Measurements from ENCODE around the gene CTNNA3.
"Not testable (repeated sequence)": the region's sequence is repeated elsewhere in the genome, so short reads cannot be mapped to it uniquely, and the experiment has no call there.

CTNNA3 gene

DNA sequence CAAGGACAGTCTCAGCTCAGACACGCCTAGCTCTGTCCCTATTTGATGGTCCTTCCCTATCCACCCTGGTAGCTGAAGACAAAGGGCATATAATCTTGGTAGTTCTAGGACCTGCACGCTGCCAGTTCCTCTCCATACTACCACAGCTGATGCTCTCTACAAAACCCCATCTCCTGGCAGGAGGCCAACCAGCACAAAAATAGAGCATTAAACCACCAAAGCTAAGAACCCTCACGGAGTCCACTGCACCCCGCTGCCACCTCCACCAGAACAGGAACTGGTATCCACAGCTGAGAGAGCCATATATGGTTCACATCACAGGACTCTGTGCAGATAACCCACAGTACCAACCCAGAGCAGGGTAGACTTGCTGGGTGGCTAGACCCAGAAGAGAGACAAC is 470.8 kb downstream of the CTNNA3 start:
- no peak for TF ChIP-seq Cebpa-rat (IDR thresholded peaks at IDR 0.05)

DNA sequence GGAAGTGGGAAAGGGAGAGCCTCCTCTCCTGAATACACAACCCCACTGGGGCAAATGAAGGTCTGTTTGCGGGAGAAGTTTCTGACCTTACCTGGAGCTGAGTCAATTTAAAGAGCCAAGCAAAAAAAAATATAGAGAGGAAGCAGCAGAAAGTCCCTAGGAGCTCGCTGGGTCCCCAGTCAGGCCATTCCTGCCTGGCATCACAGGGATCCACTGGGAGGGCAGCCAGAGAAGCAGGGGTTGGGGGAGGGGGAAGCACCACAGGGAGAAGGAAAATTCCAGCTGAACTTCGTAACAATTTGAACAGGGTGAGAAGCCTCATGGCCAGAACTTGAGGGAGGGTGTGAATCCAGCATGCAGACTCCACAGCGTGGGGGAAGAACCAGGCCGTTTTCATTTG is 471.4 kb downstream of the CTNNA3 start:
- no peaks in the 10 kb centered on the region for H3K36me3 ChIP-seq
- H3K27me3 ChIP-seq, result no peaks in the 10 kb centered on the region
- H3K9me3 ChIP-seq, result no peaks in the 10 kb centered on the region
- H4K20me1 ChIP-seq, result no peaks in the 10 kb centered on the region
- TF ChIP-seq Cebpa-rat (IDR thresholded peaks at IDR 0.05), result no peak
- peak overlapping the region; percentile 71 for H3K4me2 ChIP-seq
- no peak overlapping the region for H3K27ac ChIP-seq
- no peak overlapping the region for H3K4me3 ChIP-seq
- peaks cover 26% of the 10 kb centered on the region for H3K4me1 ChIP-seq
- H3K9ac ChIP-seq, result no peak overlapping the region

More for the DNA sequence above, 470.8 kb downstream of the CTNNA3 start:
- H3K27me3 ChIP-seq, result no peaks in the 10 kb centered on the region
- no peaks in the 10 kb centered on the region for H4K20me1 ChIP-seq
- H3K9me3 ChIP-seq, result no peaks in the 10 kb centered on the region
- no peak overlapping the region for H3K27ac ChIP-seq
- H3K4me1 ChIP-seq, result peaks cover 26% of the 10 kb centered on the region
- no peak overlapping the region for H3K9ac ChIP-seq
- H3K4me2 ChIP-seq, result peak overlapping the region; percentile 71
- H3K4me3 ChIP-seq, result no peak overlapping the region
- no peaks in the 10 kb centered on the region for H3K36me3 ChIP-seq

DNA sequence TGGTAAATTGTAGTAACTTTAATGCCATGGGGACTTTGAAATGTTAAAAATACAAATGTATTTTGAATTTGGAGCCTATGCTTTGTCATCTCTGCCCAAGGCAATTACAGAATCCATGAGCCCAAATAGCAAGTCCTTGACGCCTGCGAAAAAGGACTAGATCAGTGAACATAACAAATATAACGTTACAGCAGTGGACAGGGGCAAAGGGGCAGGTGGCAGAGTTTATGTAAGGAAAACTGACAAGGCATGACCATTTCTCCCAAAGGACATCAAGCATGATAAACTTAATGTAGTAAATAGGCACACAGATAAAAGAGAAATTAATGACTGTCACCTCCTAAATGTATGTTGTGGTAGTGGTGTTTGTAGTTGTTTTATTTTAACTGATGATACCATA is 473.1 kb downstream of the CTNNA3 start:
- Histone ChIP-seq H3K36me3 (no peaks in the 10 kb centered on the region), H3K9ac (no peak overlapping the region), H3K4me2 (peak overlapping the region; percentile 10; the same call in 1 of the 2 replicates), H3K4me3 (no peak overlapping the region), H4K20me1 (no peaks in the 10 kb centered on the region), H3K27ac (no peak overlapping the region), H3K9me3 (no peaks in the 10 kb centered on the region), H3K4me1 (peaks cover 26% of the 10 kb centered on the region), H3K27me3 (no peaks in the 10 kb centered on the region)
- TF ChIP-seq Cebpa-rat (IDR thresholded peaks at IDR 0.05), result no peak

DNA sequence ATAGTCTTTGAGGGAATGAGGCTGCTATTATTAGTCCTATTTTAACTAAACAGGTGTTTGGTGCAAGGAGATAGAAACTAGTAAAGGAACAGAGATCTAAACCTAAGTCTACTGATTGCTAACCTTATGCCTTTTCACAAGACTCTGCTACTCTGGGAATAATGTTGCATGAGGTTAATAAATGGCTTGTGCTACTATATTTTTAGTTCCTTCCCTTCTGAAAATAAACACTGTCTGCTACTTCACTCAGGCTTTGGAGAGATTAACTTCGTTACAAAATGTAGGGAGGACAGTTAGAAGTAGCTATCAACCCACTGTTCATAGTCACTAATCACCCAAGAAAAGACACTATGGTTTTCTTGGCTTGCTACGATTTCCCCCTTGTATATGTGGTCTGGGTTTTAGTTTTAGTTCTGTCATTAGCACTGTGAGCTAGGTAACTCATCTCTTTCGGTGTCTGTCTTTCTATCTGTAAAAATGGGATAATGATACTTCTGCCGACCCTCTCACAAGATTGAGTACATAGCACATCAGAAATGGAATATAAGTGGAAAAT is 474.0 kb downstream of the CTNNA3 start:
- H3K4me1 ChIP-seq, result peaks cover 26% of the 10 kb centered on the region
- no peaks in the 10 kb centered on the region for H3K27me3 ChIP-seq
- no peak overlapping the region for H3K27ac ChIP-seq
- no peak overlapping the region for H3K4me3 ChIP-seq
- H3K36me3 ChIP-seq, result no peaks in the 10 kb centered on the region
- no peak for TF ChIP-seq Cebpa-rat (IDR thresholded peaks at IDR 0.05)
- no peak overlapping the region for H3K9ac ChIP-seq
- no peak overlapping the region for H3K4me2 ChIP-seq
- H4K20me1 ChIP-seq, result no peaks in the 10 kb centered on the region
- no peaks in the 10 kb centered on the region for H3K9me3 ChIP-seq

DNA sequence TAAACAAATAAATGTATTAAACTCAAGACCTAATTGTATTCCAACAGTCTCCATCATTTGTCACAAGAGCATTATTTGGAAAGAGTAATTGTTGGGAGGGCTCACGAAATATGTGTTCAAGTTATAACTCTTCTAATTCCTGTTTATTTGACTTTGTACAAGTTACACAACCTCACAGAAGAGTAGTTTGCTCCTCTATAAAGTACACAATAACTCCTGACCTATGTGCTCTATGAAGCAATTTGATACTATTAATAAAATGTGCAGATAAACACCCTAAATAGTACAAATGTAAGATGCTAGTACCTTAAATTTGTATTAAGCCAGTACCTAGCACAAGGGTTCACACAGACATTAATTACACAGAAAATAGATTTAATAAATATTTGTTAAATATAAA is 484.3 kb downstream of the CTNNA3 start:
- Histone ChIP-seq H3K4me3 (no peak overlapping the region), H3K4me1 (no peaks in the 10 kb centered on the region), H3K27me3 (no peaks in the 10 kb centered on the region), H3K4me2 (no peak overlapping the region), H3K27ac (no peak overlapping the region), H3K9ac (no peak overlapping the region), H4K20me1 (no peaks in the 10 kb centered on the region), H3K36me3 (no peaks in the 10 kb centered on the region), H3K9me3 (no peaks in the 10 kb centered on the region)
- TF ChIP-seq Cebpa-rat (IDR thresholded peaks at IDR 0.05), result no peak

DNA sequence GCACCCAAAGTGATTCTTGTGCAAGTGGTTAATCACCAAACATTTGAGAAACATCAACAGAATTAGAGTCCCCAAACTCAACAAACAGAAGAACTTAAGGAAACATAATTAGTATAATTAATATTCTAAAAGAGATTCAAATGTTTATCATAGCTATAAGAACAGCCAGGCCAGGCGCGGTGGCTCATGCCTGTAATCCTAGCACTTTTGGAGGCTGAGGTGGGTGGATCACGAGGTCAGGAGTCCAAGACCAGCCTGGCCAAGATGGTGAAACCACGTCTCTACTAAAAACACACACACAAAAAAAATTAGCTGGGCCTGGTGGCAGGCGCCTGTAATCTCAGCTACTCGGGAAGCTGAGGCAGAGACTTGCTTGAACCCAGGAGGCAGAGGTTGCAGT is 488.1 kb downstream of the CTNNA3 start:
- not testable (repeated sequence) for H3K27ac ChIP-seq, H3K36me3 ChIP-seq, H3K27me3 ChIP-seq, H3K4me3 ChIP-seq, H4K20me1 ChIP-seq, H3K9ac ChIP-seq, H3K4me2 ChIP-seq, H3K9me3 ChIP-seq, H3K4me1 ChIP-seq

DNA sequence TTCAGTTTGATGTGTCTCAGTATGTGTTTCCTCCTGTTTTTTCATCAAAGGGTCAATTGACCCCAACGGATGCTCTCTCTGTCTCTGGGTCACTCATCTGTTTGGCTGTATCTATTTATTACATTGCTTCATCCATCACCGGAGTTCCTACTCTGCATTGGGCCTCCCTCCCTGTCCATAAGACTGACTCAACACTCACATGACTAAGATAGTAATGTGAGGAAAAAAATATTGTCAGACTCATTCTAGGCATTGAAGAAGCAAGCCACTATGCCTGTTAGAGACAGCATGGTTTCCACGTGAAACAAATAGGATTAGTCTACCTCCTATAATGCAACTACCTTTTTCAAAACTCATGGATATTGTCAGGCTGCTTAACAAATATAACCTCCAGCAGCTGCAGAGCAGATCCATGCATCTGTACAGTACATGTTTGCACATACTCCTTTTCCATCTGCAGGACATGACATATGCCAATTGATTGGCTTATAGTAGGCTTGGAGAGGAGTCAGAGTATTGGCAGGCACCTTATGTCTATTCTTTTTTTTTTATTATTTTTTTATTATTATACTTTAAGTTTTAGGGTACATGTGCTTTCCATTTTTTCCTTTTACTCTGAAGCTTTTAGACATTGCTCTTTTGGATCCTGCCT is 495.0 kb downstream of the CTNNA3 start:
- Histone ChIP-seq H3K9ac (no peak overlapping the region), H3K9me3 (no peaks in the 10 kb centered on the region), H3K4me3 (no peak overlapping the region), H3K4me1 (peaks cover 7% of the 10 kb centered on the region; the same call in 1 of the 2 replicates), H3K36me3 (no peaks in the 10 kb centered on the region), H3K4me2 (no peak overlapping the region), H3K27me3 (no peaks in the 10 kb centered on the region), H4K20me1 (no peaks in the 10 kb centered on the region), H3K27ac (no peak overlapping the region)
- no peak for TF ChIP-seq Cebpa-rat (IDR thresholded peaks at IDR 0.05)

DNA sequence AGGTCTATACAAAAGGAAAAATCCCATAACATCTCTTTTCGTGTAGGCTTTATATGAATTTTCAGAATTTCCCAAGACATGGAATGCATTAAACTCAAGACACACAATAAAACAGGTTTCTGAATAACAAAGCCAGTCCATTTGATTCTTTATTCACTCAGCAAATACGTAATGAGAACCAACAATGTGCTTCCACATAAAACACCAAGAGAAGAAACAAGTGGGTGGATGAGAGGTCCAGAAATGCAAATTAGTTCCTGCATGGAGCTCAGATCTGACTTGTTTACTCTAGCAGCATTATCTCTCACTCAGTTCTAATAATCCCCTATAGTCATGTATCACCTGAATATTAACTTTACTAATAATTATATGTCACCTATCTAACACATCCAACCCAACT is 520.6 kb downstream of the CTNNA3 start:
- H3K9ac ChIP-seq, result no peak overlapping the region
- no peak overlapping the region for H3K27ac ChIP-seq
- H3K4me1 ChIP-seq, result no peaks in the 10 kb centered on the region
- H3K9me3 ChIP-seq, result no peaks in the 10 kb centered on the region
- H4K20me1 ChIP-seq, result no peaks in the 10 kb centered on the region
- H3K36me3 ChIP-seq, result no peaks in the 10 kb centered on the region
- no peak for TF ChIP-seq Cebpa-rat (IDR thresholded peaks at IDR 0.05)
- H3K4me3 ChIP-seq, result no peak overlapping the region
- no peaks in the 10 kb centered on the region for H3K27me3 ChIP-seq
- H3K4me2 ChIP-seq, result no peak overlapping the region

DNA sequence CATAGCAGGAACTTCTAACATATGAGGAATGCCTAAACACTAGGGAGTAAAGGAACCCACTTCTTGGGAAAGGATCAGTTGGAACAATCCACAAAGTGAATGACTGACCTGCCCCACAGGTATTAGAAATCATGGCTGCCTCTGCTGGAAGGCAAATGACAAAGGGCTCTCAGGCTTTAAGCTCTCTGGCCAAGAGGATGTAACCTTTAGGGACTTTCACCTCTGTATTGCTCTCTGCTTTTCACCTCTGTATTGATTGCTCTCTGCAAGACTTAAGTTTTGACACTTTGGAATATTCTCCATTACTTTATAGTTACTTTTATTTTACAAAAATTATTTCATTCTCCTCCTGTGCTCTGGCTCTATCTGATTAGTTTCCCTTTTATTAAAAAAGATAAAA is 522.2 kb downstream of the CTNNA3 start:
- no peaks in the 10 kb centered on the region for H3K4me1 ChIP-seq
- no peak overlapping the region for H3K4me2 ChIP-seq
- H3K9me3 ChIP-seq, result 0 out of 2 replicates have a peak, but pooled peaks cover 6% of the 10 kb centered on the region
- no peak overlapping the region for H3K9ac ChIP-seq
- H4K20me1 ChIP-seq, result no peaks in the 10 kb centered on the region
- no peak overlapping the region for H3K4me3 ChIP-seq
- H3K27ac ChIP-seq, result no peak overlapping the region
- no peaks in the 10 kb centered on the region for H3K27me3 ChIP-seq
- TF ChIP-seq Cebpa-rat (IDR thresholded peaks at IDR 0.05), result no peak
- no peaks in the 10 kb centered on the region for H3K36me3 ChIP-seq

DNA sequence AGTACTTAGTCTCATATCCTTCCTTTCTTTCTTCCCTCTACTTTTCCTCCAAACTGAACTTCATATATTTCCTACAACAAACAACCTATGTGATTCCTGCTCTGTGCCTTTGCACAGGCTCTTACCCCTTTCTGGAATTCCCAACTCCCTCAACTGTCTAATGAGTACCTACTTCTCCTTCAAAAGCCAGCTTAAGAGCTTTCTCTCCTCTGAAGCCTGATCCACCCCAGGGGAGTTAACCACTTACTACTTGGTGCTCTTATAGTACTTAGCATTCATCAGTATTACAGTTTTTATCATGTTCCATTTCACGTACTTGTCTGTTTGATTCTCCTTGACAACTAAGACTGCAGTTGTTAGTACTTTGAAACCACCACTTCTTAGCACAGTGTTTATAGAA is 524.0 kb downstream of the CTNNA3 start:
- H3K27me3 ChIP-seq, result no peaks in the 10 kb centered on the region
- no peak overlapping the region for H3K9ac ChIP-seq
- H3K27ac ChIP-seq, result no peak overlapping the region
- H4K20me1 ChIP-seq, result no peaks in the 10 kb centered on the region
- H3K4me1 ChIP-seq, result no peaks in the 10 kb centered on the region
- no peak for TF ChIP-seq Cebpa-rat (IDR thresholded peaks at IDR 0.05)
- peaks cover 16% of the 10 kb centered on the region; the same call in 1 of the 2 replicates for H3K9me3 ChIP-seq
- H3K4me3 ChIP-seq, result no peak overlapping the region
- H3K36me3 ChIP-seq, result no peaks in the 10 kb centered on the region
- H3K4me2 ChIP-seq, result no peak overlapping the region

DNA sequence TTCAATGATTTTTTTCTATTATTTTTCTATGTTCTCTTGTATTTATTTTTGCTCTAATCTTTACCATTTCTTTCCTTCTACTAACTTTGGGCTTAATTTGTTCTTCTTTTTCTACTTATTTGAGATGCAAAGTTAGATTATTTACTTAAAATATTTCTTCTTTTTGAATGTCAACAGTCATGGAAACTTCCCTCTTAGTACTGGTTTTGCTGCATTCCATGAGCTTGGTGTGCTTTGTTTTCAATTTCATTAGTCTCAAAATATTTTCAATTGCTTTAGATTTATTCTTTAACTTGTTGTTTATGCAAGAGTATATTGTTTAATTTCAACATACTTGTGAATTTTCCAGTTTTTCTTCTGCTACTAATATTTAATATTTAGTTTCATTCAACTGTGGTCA is 539.8 kb downstream of the CTNNA3 start:
- Histone ChIP-seq H3K9ac (no peak overlapping the region), H4K20me1 (no peaks in the 10 kb centered on the region), H3K4me3 (no peak overlapping the region), H3K27me3 (no peaks in the 10 kb centered on the region), H3K4me1 (no peaks in the 10 kb centered on the region), H3K9me3 (no peaks in the 10 kb centered on the region), H3K4me2 (no peak overlapping the region), H3K27ac (no peak overlapping the region), H3K36me3 (no peaks in the 10 kb centered on the region)
- TF ChIP-seq Cebpa-rat (IDR thresholded peaks at IDR 0.05), result no peak

All from BLaER1 (cell line).